Stimulated activated CD4-positive, alpha-beta T cell treated with anti-CD3 and anti-CD28 coated beads, TNF-alpha, amount 100 ng/mL, for 48 hours (primary cell): Measurements from ENCODE around the gene ATG5.

Experiments
- DNase-seq, 3 donors: peaks; one replicate each; pipeline ENCODE4 v3.0.0-alpha.2; 2020; ENCODE audit warnings: low read depth in 3 of 3

ATG5 gene

DNA sequence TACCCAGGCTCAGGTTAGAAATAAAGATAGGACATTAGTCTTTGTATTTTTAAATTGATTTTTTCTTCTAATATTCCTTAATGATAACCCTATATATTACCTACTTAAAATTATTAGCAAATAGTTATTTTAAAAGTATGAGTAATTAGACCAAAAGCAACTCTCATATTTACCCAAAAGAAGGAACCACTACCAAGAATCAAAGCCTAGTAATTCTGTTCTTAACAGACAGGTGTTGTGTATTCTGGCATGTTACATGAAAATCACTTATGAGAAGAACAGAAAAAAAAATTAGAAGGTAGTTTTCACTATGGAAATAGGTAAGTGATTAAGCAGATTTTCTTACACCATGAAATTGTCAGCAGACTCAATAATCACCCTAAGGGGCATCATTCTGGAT is 105.1 kb downstream of the ATG5 start:
- DNase-seq = no peak

- DNase-seq = no peak
Measured at GRCh38 chr6:106216527-106216926, 109.0 kb downstream of the ATG5 start.

DNA sequence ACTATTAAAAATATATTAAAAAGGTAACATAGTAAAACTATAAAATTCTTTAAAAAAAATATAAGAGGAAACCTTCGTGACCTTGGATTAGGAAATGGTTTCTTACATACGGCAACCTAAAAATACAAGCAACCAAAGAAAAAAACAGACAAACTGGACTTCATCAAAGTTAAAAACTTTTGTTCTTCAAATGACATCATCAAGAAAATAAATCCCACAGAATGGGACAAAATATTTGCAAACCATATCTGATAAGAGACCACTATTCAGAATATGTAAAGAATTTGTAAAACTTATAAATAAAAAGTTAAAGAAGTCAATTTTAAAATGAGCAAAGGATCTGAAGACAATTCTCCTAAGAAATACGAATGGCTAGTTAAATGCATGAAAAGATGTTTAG is 110.0 kb downstream of the ATG5 start:
- no peak for DNase-seq

DNA sequence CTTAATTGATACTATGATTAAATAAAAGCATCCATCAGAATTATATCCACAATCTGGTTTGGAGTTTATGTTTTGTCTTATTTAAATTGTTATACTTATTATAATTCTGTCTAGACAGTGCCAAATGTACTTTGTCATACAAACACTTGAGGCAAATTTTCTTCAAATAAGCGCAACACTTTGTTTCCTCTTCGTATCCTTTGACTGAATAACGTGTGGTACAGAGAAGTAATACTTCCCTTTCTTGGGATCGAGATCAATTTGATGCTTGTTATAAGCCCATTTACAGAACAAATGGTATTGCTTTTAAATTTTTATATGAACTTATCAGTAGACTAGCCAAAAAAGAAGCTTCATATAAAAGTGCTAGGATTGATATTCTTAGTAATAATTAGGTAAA is 111.0 kb downstream of the ATG5 start:
- no peak for DNase-seq

- no peak for DNase-seq
Measured at GRCh38 chr6:106213660-106214289, 111.8 kb downstream of the ATG5 start.

DNA sequence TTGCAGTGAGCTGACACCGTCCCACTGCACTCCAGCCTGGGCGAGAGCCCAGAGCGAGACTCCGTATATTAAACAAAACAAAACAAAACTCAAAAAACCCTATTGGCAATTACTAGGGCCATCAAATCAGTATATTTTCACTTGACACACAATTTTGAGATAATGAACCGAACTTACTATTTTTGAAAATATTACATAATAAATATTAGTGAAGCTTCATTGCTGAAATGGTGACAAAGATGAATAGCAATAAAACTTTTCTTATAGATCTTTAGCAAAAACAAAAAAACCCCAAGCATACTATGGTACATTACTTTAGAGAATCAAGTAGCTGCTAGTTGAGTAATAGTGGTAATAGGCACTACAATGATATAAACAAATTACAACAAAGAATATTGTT is 113.0 kb downstream of the ATG5 start:
- DNase-seq = no peak

DNA sequence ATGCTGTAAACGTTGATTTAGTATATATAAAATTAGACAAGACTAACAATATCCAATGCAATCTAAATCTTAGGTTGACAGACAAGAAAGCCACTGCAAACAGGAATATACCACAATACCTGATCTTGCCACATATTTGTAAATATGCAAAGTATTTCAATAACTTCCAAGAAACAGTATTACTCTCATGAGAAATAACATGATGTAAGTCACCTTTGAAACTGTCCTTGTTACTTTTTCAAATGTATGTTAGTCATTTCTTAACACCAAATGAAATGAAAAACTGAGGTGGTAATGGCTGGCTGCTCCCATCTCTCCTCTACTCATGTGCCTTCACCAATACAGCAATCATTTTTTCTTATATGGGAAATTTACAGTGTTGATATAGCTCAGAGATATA is 118.7 kb downstream of the ATG5 start:
- no peak for DNase-seq

DNA sequence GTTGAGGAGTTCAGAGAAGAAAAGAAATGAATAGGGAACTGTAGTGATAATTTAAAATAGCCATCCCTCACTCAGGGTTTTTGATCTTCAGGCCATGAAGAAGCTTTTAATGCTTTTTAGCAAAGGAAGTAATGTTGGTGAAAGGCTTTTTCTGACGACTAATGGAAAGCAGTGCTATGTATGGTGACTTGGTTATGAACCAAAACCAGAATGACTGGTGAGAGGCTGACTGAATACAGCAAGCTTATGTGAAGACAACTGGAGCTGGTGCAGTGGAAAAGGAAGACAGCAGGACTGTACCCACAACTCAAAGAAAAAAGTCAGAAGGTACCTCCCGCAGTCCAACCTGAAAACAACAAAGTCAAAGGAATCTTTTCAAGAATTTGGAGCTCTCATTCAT is 120.6 kb downstream of the ATG5 start:
- no peak for DNase-seq

DNA sequence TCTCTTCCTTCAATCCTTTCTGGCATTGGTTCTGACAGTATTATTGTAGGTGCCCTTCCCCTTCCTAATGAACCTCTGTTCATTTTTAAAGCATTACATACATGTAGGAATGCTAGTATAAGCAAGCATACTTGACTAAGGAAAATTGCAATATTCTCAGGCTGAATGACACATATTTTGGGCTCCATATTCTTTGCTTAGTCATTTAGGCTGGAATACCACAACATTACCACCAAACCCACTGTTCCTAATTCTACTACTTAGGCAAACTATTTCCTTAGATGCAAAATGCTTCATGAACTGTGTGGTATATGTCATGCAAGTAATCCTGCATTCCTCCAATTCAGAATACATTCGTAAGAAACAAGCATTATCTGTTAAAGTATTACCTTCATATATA is 125.6 kb downstream of the ATG5 start:
- DNase-seq = no peak

DNA sequence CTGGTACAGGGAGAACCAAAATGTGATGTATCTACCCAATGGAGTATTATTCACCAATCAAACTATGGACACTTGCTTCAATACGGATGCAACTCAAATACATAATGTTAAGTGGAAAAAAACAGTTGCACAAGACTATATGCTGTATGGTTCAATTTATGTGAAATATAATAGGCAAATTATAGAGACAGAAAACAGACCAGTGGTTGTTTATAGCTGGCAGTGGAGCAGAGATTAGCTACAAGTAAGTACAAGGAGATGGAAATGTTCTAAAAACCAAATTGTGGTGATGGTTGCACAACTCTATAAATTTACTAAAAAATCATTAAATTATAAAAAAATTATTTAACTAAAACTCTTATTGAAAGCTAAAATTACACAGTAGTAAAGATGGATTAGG is 126.2 kb downstream of the ATG5 start:
- DNase-seq = no peak

DNA sequence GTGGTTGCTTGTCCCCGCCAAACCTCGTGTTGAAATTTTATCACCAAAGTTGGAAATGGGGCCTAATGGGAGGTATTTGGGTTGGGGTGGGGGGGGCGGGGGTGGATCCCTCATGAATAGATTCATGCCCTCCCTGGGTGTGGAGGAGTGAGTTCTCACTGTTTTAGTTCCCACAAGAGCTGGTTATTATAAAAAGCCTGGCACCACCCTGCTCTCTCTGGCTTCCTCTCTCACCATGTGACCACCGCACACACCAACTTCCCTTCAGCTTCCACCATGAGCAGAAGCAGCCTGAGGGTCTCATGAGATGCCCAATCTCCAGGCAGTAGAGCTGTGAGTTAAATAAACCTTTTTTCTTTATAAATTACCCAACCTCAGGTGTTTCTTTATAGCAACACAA is 128.1 kb downstream of the ATG5 start:
- no peak for DNase-seq

DNA sequence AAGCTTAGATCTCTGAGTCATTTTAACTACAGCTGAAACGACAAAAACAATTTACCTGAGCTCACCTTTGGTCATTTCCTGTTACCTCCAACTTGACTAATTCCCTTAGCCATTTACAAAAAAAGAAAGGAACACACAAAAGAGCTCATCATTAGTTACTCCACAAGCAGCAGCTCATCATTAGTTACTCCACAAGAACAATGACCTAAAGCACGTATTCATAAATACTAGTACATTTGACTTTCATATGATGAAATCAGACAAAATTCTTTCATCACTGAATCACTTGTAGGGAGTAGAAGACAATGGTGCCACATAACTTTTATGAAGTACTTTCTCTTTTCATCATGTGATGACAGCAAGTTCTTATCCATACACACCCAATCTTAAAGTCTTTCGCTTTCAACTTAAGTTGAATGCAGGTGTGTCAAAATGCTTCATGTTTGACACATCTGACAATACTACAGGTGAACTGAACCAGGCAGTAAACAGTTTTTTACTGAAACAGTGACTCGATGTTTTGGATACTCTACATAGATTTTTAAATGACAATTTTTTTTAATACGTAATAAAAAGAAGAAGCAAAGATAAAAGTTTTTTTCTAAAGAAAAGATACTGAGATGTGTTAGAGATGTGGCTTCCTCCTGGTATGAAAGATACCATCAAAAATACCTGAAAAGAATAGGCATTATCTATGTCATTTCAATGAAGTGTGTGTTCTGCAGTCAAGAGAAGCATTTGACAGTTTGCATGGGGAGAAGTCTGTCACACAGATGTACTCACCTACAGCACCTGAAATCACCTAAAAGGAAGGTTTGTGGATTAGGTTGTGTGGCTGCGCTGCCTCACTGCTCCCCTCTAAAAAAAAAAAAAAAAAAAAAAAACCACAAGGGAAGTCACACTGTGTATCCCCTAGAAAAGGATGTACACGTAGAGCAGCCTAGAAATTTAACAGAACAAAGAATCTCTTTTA is 130.3 kb downstream of the ATG5 start:
- DNase-seq = no peak

- DNase-seq = no peak
Measured at GRCh38 chr6:106192824-106193223, 132.7 kb downstream of the ATG5 start.

DNA sequence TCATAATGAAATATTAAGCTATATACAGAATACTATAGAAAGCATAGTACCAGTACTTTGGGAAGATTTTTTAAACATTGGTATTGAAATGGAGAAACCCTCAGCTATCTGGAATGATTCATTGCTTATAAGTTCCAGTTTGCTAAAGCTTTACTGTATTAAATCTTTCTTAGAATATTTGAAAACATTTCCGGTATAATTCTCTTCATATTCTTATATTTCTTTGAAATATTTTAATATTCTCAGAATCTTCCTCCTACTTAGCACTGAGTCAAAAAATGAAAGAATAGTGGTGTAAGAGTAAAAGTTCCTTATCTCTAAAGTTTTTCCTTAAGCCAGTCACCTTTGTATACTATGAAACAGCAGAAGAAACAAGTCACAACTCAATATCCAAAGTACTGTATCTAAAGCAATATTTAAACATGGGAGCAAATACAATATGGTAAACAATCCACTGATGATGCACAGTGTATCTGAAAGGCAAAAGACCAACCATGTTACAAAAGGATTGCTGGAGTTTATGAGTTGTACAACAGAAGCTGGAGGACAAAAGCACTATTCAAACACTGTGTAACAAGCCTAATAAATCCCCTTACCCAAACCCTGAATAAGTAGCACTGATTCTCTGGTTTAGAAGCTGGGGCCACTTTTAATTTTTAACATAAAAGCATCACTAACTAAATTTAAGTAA is 137.3 kb downstream of the ATG5 start:
- no peak for DNase-seq

DNA sequence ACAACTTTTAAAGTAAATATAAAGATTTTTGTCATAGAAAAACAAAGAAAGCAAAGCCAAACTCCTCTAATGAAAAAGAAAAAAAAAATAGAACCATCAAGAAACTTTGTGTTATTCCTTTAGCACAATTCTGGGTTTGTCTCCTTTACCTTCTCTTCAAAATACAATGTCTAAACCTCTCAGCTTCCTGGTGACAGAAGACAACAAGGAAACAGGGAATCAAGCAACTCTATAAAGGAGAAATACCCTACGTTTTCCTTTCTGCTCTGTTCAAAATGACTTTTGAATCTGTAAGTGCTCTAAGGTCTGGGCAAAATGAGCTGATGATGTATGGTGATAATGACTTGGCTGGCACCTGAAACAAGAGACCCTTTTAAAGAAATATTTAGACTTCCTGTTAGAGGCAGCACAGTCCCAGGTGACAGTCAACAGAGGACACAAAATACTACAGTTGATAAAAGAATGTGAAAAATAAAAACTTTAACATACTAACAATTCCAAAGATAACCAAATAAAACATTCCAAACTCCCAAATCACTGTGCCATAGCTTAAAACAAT is 138.1 kb downstream of the ATG5 start:
- DNase-seq = no peak

DNA sequence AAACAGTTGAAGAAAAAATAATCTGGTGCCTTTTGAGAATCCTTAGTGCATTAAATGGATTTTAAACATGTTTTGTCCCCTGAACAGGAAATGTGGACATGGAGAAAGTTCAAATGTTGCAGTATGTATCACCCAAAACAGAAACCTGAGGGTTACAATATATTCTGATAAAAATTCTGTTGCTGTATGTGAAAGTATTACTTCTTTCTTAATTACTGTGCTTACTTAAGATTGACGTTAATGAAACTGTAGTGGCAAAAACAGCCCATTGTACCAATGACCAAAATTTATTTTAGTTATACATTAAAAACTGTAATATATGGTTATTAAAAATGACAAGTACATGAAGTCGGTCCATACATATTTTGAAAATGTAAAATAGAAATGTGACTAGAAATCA is 138.8 kb downstream of the ATG5 start:
- no peak for DNase-seq

- DNase-seq = no peak
Measured at GRCh38 chr6:106186172-106186571, 139.4 kb downstream of the ATG5 start.

DNA sequence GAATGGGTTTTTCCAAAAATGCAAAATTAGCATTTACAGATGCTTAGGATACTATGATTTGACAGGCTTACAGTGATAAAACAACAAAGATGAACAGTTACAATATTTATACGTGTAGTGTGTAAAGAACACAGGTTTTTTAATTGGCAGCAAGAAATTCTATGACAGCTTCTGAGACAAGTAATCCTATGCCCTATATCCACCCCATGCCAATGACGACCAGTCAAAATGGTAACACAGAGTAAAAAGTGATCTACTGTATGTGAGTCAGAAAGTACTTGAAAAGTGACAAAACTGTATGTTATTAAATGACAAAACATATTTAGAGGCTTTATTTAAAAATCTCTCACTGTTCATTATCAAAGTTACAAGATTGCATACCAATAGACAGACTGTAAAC is 139.9 kb downstream of the ATG5 start:
- DNase-seq = no peak

DNA sequence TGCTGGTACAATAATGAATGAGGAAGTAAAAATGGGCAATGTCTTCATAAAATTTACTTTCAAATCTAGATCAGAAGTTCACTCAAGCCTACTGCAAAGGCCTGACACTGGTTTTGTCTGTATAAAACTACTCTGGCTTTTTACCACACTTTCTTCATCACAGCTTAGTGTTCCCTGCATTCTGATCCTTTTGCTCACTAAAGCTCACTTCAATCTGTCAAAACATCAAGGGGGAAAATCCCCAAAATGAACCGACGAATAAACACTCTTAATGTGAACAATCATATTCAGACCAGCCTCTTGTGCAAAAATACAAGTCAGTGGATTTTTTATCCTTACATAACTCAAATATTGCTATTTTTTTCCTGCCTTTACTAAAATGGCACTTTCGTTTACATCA is 140.9 kb downstream of the ATG5 start:
- DNase-seq = no peak

- no peak for DNase-seq
Measured at GRCh38 chr6:106183430-106183829, 142.1 kb downstream of the ATG5 start.

DNA sequence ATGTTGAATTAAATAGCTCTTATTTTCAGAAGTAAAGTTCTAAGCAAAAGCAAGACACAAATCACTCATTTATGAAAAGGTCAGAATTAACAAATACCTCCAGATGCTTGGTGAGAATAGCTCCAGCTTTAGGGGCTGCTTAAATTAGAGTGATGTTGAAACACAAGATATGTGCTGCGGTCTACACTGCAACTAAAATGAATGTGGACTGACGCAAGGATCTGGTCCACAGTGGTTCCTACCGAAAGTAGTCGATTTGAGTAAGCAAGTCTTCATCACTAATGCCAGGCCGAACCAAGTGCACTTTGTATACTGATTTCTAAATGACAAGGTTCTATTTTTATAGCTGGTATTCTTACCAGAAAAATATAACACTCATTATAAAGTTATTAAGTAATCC is 143.1 kb downstream of the ATG5 start:
- DNase-seq = no peak

DNA sequence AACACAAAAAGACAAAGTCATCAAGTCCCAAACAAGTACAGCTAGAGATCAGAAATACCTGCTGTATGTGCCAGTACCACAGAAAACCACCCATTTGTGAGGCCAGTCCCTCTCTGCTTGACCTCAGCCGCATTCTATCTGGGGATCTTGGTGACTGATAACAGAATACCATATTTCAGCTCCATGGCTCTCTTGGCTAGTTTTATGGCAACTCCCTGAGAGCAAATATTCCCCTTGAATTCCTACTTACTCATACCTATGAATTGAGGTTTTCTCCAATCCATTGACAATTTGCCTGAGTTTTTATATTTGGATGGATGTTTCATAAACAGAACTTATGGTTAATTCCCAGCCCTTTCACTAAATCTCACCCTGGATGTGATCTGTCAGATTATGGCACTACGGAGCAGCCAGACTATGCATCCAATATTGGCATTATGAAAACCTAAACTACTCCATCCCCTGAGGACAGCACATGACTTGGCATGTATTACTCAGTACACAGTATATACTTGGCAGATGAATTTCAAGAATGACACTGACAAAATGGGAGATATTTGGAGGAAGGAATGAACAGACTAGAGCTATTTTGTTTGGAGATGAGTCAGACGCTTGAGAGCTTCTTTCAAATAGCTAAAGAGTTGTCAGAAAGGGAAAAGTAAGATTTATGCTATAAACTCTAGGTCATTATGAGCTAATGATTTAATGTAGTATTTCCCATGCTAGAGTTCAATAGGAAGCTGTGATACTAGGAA is 143.7 kb downstream of the ATG5 start:
- no peak for DNase-seq
